Measurements from ENCODE around the gene ABTB2. TPM values are rescaled to one million over a fixed set of nuclear protein-coding genes. Genes with fewer than 3 reads are reported as not detected.
A peak's percentile ranks its signal among the peaks of the same experiment; 100 is the strongest.

The ABTB2 gene
- total RNA-seq, 4 donors from 2014 or later, result 5.4 to 15.6 (median 12.8) TPM

GRCh38 chr11:34264303-34265110 lies 93.3 kb downstream of the ABTB2 start:
- H3K27me3 ChIP-seq, result no peaks in the 10 kb centered on the region
- DNase-seq (ENCODE audit: low spot score in 2 of 2), result no peak
- H3K36me3 ChIP-seq, result no peaks in the 10 kb centered on the region
- H3K4me1 ChIP-seq, result peaks cover 41% of the 10 kb centered on the region
- TF ChIP-seq POLR2A (IDR thresholded peaks at IDR 0.05), result no peak
- TF ChIP-seq CTCF (IDR thresholded peaks at IDR 0.05), result no peak
- no peak for TF ChIP-seq POLR2AphosphoS5 (IDR thresholded peaks at IDR 0.05)
- no peak for TF ChIP-seq EP300 (IDR thresholded peaks at IDR 0.05)
- no peak overlapping the region for H3K4me3 ChIP-seq
- no peaks in the 10 kb centered on the region for H3K9me3 ChIP-seq
- 71% methylated on average over 9 of the region's 11 CpGs for WGBS
- H3K27ac ChIP-seq, result no peak overlapping the region

GRCh38 chr11:34263441-34264091 lies 94.2 kb downstream of the ABTB2 start:
- peaks cover 41% of the 10 kb centered on the region for H3K4me1 ChIP-seq
- WGBS, result 57% methylated on average over 7 of the region's 7 CpGs
- H3K27me3 ChIP-seq, result no peaks in the 10 kb centered on the region
- H3K27ac ChIP-seq, result peak overlapping the region; percentile 19
- TF ChIP-seq EP300 (IDR thresholded peaks at IDR 0.05) (no peak), POLR2A (IDR thresholded peaks at IDR 0.05) (no peak), POLR2AphosphoS5 (IDR thresholded peaks at IDR 0.05) (no peak), CTCF (IDR thresholded peaks at IDR 0.05) (no peak)
- DNase-seq (ENCODE audit: low spot score in 2 of 2), result no peak
- no peak overlapping the region for H3K4me3 ChIP-seq
- no peaks in the 10 kb centered on the region for H3K9me3 ChIP-seq
- no peaks in the 10 kb centered on the region for H3K36me3 ChIP-seq

- Histone ChIP-seq H3K27ac (peak overlapping the region; percentile 15), H3K4me1 (peaks cover 41% of the 10 kb centered on the region), H3K36me3 (no peaks in the 10 kb centered on the region), H3K9me3 (no peaks in the 10 kb centered on the region), H3K27me3 (no peaks in the 10 kb centered on the region), H3K4me3 (no peak overlapping the region)
- DNase-seq (ENCODE audit: low spot score in 2 of 2), result no peak
- TF ChIP-seq EP300 (IDR thresholded peaks at IDR 0.05), result no peak
- TF ChIP-seq POLR2A (IDR thresholded peaks at IDR 0.05), result no peak
- no peak for TF ChIP-seq POLR2AphosphoS5 (IDR thresholded peaks at IDR 0.05)
- TF ChIP-seq CTCF (IDR thresholded peaks at IDR 0.05), result no peak
- 61% methylated on average over 8 of the region's 8 CpGs for WGBS
These were observed 95.2 kb downstream of the ABTB2 start for GRCh38 chr11:34262531-34263081.

GRCh38 chr11:34261820-34262219 lies 96.0 kb downstream of the ABTB2 start:
- peak overlapping the region; percentile 15 for H3K27ac ChIP-seq
- no peaks in the 10 kb centered on the region for H3K27me3 ChIP-seq
- 67% methylated on average over 1 of the region's 1 CpG for WGBS

More at GRCh38 chr11:34261820-34262219, 96.0 kb downstream of the ABTB2 start:
- Histone ChIP-seq H3K36me3 (no peaks in the 10 kb centered on the region), H3K9me3 (no peaks in the 10 kb centered on the region), H3K4me3 (no peak overlapping the region), H3K4me1 (peaks cover 35% of the 10 kb centered on the region)
- no peak for TF ChIP-seq CTCF (IDR thresholded peaks at IDR 0.05)
- DNase-seq (ENCODE audit: low spot score in 2 of 2), result no peak
